UCSD-AML1 (cell line): ENCODE data around the gene THOC5.
A peak's percentile ranks its signal among the peaks of the same experiment; 100 is the strongest.
"Not testable (repeated sequence)": the region's sequence is repeated elsewhere in the genome, so short reads cannot be mapped to it uniquely, and the experiment has no call there.

ENCODE experiments used
- DNase-seq: peaks from one replicate; lab custom pipeline; 2025; ENCODE audit not compliant: unreplicated experiment; lab: John Stamatoyannopoulos, UW

Gene THOC5

DNA sequence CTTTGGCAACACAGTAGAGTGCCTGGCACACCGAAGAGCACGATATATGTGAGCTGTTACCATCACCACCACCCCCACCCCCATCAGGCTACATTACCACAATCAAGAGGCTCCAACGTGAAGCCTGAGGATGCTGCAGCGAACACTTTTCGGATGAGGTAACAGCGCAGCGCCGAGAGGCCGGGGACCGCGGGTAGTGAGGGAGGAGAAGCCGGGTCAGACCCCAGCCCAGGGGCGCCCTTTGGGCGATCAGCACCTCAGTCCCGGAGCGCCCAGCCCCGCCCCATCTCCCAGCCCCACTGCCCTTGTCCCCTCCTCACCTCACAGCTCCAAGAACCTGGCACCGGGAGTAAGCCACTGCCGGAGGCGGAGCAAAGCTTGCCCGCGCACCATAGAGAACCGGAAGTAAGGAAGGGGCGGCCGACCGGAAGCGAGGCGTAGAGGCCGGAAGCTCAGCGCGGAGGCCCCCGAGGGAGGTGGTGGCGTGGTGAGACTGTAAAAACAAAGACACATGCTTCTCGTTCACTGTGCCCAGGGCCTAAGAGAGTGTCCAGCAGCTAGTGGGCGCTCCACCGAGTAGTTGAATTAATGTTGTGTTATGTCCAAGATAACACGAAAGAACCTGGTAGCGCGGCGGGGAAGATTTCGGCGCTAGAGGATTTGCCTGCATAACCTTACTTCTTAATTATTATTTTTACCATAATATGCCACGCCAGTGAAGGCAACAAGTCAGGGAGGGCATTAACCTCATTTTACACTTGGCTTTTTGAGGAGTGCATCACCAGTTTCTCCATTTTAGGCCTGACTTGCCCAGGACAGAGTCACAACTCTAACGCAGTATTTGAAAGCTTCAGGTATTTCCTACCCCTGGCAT is at the start of gene THOC5:
Gene THOC5, minus strand, starts transcription at position 407 of the 874 bp plus-strand sequence. CDS start 4,610 bp downstream, outside the sequence.
- DNase-seq: peak; percentile 96

DNA sequence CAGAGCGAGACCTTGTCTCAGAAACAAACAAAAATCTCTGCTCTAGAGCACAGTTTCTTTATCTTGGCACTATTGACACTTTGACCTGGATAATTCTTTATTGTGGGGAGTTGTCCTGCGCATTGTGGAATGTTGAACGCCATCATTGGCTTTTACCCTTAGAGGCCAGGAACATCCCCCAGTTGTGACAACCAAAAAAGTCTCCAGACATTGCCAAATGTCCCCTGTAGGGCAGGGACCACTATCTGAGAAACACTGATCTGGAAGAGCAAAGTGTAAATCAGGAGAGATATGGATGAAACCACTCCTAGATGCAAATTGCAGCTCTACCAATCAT is 45.1 kb upstream of the THOC5 start:
- no peak for DNase-seq

DNA sequence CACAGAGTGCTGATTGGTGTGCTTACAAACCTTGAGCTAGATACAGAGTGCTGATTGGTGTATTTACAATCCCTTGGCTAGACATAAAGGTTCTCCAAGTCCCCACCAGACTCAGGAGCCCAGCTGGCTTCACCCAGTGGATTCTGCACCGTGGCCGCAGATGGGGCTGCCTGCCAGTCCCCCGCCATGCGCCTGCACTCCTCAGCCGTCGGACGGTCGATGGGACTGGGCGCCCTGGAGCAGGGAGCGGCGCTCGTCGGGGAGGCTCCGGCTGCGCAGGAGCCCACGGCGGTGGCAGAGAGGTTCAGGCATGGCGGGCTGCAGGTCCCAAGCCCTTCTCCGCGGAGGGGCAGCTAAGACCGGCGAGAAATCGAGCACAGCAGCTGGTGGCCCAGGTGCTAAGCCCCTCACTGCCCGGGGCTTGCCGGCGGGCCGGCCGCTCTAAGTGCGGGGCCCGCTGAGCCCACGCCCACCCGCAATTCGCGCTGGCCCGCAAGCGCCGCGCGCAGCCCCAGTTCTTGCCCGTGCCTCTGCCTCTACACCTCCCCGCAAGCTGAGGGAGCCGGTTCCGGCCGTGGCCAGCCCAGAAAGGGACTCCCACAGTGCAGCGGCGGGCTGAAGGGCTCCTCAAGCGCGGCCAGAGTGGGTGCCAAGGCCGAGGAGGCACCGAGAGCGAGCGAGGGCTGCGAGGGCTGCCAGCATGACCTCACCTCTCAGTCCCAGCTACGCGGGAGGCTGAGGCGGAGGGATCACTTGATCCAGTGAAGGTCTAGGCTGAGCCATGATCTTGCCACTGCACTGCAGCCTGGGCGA is 44.5 kb upstream of the THOC5 start:
- DNase-seq: not testable (repeated sequence)

DNA sequence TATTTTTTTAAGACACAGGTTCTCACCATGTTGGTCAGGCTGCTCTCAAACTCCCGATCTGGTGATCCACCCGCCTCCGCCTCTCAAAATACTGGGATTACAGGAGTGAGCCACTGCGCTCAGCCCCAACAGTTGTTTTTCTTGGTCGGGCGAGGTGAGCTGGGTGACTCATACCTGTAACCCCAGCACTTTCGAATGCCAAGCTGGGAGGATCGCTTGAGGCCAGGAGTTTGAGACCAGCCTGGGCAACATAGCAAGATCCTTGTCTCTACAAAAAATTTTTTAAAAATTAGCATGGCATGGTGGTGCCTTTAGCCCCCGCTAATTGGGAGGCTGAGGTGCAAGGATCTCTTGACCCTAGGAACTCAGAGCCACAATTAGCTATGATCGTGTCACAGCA is 42.9 kb upstream of the THOC5 start:
- DNase-seq: no peak

DNA sequence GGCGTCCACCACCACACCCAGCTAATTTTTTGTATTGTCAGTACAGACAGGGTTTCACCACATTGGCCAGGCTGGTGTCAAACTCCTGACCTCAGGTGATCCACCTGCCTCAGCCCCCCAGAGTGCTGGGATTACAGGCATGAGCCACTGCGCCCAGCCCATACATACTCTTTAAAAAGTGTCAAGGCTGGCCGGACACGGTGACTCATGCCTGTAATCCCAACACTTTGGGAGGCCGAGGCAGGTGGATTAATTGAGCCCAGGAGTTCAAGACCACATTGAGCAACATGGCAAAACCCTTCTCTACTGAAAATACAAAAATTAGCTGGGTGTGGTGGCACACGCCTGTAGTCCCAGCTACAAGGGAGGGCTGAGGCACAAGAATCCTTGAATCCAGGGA is 40.9 kb upstream of the THOC5 start:
- not testable (repeated sequence) for DNase-seq

DNA sequence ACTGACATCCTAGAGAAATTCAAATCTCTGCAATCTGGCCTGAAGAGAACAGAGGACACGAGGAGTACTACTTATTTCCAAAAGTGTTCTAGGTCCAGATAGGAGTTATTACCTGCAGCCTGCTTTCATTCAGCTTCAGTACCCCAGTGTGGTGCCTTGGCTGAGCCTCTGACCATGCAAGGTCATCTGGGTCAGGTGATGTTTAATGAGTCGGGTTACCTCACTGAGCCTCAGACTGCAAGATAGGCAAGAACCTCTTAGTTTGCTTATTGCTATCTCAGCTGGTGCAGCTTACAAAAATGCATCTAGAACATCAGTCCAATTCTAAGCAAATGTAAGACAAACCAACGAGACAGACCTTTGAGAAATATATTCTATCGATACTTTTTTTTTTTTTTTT is 40.4 kb upstream of the THOC5 start:
- DNase-seq: no peak

DNA sequence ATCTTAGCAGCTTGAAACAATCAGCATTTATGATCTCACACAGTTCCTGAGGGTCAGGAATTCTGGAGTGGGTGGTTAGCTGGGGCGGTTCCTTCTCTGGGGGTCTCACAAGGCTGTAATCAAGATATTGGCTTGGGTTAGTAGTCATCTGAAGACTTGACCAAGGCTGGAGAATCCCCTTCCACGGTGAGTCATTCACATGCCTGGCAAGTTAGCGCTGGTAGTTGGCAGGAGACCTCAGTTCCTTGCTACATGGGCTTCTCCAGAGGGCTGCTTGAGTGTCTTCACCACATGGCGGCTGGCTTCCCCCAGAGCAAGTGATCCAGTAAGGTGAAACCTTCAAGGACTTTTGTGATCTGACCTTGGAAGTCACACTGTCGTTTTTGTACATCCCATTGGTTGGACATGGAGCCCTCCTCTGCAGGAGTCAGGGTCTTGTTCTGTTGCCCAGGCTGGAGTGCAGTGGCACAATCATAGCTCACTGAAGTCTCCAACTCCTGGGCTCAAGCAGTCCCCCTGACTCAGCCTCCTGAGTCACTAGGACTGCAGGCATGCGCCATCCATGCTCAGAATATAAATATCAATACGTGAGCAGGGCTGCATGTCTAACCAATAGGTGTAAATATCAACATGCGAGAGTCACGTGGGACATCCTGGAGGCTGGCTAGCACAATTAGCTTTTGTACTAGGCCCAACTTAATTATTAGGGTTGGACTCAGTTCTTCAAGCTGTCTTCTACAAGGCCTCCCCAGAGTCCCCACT is 34.6 kb upstream of the THOC5 start:
- no peak for DNase-seq

DNA sequence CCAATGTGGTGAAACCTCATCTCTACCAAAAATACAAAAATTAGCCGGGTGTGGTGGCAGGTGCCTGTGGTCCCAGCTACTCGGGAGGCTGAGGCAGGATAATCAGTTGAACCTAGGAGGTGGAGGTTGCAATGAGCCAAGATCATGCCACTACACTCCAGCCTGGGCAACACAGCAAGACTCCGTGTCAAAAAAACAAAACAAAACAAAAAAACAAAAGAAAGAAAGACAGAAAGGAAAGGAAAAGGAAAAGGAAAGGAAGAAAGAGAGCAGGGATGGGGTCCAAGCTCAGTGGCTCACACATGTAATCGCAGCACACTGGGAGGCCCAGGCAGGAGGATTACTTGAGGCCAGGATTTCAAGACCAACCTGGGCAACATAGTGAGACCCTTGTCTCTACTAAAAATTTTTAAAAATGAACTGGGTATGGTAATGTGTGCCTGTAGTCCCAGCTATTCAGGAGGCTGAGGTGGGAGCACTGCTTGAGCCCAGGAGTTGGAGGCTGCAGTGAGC is 32.7 kb upstream of the THOC5 start:
- DNase-seq: not testable (repeated sequence)

DNA sequence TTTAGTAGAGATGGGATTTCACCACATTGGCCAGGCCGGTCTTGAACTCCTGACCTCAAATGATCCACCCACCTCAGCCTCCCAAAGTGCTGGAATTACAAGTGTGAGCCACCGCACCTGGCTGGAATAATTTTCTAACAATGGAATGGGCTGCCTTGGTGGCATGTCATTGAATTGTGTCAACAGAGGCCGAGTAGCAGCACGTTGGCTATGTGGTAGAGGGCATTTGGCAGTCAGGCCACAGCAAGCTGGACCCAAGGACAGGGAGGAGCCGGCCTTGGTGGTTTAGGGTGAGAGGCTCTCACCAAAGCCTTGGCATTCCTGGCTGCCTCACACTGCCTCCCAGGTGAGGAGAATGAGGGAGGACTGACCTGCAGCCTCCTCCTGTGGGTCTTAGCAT is 31.4 kb upstream of the THOC5 start:
- no peak for DNase-seq

DNA sequence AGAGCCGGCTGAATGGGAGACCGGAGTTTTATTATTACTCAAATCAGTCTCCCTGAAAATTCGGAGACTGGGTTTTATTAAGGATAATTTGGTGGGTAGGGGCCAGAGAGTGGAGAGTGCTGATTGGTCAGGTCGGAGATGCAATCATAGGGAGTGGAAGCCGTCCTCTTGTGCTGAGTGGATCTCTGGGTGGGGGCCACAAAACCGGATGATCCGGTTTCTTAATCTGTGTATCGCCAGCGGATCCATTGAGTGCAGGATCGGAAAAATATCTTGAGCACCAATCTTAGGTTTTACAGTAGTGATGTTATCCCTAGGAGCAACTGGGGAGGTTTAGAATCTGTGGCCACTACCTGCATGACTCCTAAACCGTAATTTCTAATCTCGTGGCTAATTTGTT is 28.2 kb upstream of the THOC5 start:
- no peak for DNase-seq

DNA sequence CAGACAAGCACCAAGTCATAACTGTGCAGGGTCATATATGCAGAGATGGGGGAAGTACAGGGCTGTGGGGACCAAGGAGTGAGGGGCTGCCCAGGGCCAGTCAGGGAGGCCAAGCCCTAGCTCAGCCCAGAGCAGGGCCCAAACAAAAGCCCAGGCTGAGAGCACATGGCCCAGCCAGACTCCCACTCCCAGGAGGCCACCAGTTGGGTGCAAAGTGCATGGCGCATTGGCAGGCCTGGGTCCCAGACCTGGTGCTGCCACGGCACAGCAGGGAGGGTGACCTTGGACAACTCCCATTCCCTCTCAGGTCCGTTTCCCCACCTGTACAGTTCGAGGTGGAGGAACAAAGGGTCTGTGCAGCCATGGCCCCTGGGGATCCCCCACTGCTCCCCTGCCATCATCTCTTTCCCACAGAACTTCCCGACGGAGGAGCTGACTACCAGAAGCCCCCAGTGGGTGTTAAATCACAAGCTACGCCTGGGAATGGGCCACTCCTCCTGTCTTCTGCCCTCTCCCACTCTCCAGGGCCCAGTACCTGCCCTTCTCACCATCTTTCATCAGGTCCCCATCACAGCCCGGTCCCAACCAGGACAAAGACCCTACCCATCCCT is 26.7 kb upstream of the THOC5 start:
- no peak for DNase-seq

DNA sequence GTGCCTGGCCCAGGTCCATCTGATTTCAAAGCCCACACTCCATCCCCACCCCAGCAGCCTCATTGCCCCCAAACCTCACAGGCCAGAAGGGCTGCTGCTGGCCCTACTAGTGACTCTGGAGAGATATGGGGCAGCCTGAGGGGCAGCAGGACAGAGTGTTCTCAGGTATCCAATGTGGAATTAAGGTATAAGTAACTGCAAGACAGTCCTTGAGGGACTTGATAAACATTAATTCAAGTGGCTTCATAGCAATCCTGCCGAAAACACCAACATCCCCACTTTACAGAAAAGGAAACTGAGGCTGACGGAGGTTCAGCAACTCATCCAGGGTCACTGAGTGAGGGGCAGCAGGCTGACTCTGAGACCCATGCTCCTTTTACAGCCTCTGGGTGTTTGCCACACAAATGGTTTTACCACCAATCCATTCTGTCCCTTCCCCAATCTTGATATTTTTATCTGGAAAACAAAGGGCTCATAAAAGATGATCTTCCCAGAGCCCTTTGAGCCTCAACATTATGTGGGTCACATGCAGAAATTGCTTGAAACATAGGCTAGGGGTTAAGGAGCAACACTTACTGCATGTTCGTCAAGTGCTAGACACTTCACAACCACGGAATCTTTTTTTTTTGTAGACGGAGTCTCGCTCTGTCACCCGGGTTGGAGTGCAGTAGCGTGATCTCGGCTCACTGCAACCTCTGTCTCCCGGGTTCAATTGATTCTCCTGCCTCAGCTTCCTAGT is 25.1 kb upstream of the THOC5 start:
- no peak for DNase-seq

DNA sequence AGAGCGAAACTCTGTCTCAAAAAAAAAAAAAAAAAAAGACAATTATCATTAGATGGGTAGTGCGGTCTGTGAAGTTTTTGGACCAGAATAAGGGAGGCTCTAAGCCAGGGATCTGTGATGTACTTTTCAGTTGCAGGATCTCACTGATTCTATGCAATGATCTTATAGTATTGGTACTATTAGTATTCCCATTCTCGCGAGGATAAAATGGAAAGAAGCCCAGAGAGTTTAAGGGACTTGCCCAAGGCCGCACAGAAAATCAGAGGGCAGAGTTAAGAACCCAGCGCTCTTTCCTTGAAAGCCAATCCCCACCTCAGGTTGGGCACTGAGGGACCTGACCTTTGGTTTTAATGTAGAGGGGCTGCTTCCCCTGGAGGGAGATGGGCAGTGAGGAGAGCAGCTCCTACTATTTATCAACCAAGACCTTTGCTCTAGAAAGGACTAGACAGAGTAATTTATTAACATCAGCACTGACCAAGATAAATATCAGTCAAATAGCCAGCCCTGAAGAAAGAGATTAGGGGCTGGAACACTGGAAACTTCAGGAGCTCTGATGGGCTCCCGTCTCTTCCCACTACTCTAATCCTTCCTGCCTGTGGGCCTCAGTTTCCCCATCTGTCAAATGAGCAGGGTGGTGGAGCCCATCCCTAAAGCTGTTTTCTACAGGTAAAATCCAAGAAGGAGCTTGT is 21.3 kb upstream of the THOC5 start:
- DNase-seq: no peak

DNA sequence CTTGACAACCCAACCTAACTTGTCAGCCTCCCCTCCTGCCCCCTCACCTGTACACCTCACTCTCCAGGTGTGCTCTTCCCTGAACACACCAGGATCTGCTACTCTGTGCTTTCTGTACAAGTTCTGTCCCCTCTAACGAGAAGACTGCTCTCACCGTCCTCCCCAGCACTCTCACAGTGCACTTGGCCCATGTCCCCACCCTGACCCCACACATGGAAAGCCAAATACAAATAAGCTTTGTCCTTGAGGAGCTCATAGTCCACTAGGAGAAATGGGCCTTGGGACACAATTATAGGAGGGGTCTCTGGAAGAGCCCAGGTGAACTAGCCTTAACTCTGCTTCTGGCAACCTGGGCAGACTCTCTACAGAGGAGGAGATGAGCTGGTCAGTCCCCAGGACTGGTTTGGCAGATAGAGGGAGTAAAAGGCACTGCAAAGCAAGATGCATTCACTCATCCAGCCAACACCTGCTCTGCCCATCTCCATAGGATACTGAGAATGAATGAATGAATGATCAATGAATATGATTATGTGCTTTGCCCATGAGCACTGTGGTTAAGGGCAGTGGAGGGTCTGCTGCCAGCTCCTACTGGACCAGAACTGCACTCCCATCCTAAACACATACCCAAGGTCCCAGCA is 17.5 kb upstream of the THOC5 start:
- DNase-seq: no peak

DNA sequence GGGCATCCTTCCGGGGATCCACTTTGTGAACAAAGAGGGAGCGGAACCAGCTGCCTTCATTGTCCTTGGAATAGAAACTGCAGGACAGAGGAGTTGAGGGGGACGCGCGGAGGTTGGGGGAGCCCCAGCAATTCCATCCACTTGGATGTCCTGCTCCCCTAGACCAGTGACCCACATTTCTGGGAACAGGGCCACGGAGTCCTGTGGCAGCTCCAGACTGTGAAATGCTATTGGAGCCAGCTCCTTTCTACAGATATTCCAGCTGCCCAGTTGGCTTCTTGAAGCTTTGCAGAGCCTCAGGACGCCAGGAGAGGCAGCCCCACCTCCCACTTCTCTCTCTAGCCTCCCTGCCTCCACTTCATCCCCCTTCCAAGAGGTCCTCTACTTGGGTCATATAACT is 16.9 kb upstream of the THOC5 start:
- no peak for DNase-seq

DNA sequence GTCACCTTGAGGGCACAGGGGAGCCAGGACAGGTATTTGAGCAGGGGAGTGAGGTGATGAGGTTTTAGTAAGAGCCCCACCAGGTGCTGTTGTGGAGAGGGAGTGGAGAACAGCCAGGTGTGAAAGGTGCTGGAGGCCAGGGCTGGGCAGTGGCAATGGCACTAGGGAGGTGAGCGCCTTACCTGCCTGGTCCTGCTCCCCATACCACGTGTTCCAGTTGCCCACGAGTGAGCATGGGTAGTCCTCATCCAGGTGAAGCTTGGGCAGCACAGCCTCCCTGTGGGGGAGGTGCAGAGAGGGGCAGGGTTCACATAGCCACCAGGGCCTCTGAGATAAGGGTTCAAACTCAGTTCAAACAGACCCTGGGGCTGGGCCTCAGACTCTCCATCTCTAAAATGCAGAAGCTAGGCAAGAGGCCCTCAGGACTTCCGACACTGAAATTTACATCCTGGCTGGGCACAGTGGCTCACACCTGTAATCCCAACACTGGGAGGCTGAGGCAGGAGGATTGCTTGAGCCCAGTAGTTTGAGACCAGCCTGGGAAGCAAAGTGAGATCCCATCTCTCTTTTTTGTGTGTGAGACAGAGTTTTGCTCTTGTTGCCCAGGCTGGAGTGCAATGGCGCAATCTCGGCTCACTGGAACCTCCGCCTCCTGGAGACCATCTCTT is 15.6 kb upstream of the THOC5 start:
- DNase-seq: no peak

DNA sequence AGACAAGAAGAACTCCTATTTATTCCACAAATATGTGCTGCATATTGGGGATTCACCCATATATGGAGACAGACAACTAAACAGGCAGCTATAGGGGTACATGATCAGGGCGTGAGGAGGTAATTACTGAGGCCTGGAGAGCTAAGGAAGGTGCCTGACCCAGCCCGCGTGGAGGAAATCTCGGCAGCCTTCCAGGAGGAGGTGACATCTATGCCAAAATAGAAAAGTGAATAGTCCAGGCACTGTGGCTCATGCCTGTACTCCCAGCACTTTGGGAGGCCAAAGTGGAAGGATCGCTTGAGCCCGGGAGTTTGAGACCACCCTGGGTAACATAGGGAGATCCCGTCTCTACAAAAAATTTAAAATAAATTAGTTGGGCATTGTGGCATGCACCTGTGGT is 13.8 kb upstream of the THOC5 start:
- DNase-seq: no peak

DNA sequence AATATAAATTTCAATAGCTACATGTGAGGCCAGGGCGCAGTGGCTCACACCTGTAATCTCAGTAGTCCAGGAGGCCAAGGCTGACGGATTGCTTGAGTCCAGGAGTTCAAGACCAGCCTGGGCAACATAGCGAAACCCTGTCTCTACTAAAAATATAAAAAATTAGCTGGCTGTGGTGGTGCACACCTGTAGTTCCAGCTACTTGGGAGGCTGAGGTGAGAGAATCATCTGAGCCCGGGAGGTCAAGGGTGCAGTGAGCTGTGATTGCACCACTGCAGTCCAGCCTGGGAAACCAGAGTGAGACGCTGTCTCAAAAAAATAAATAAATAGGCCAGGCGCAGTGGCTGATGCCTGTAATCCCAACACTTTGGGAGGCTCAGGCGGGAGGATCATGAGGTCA is 13.0 kb upstream of the THOC5 start:
- not testable (repeated sequence) for DNase-seq
